Measurements from ENCODE around the gene CTBP1.

CTBP1 gene

GRCh38 chr4:1198098-1198844, 50.7 kb downstream of the CTBP1 start:
- ATAC-seq (replicated peaks) (no peak), DNase-seq (no peak)
- H3K27ac Mint-ChIP-seq, result peak overlapping the region; percentile 49 to 59
- no peaks in the 10 kb centered on the region for H3K9me3 Mint-ChIP-seq
- H3K36me3 Mint-ChIP-seq (ENCODE audit: insufficient read depth), result peaks cover 56% of the 10 kb centered on the region
- H3K4me1 Mint-ChIP-seq (ENCODE audit: low read depth in 2 of 2), result peaks cover 42 to 47% of the 10 kb centered on the region in 2 donors
- peak overlapping the region; percentile 15 to 37 for H3K4me3 Mint-ChIP-seq
- no peaks in the 10 kb centered on the region for H3K27me3 Mint-ChIP-seq

GRCh38 chr4:1196421-1197183, 52.3 kb downstream of the CTBP1 start:
- DNase-seq (no peak), ATAC-seq (replicated peaks) (no peak)
- Mint-ChIP-seq H3K9me3 (no peaks in the 10 kb centered on the region), H3K27ac (peak overlapping the region; percentile 49 to 54), H3K36me3 (ENCODE audit: insufficient read depth) (peaks cover 52% of the 10 kb centered on the region), H3K27me3 (no peaks in the 10 kb centered on the region), H3K4me1 (ENCODE audit: low read depth in 2 of 2) (peaks cover 33% of the 10 kb centered on the region in 2 donors), H3K4me3 (no peak overlapping the region)

GRCh38 chr4:1195891-1196401, 53.0 kb downstream of the CTBP1 start:
- peaks cover 27 to 33% of the 10 kb centered on the region in 2 donors for H3K4me1 Mint-ChIP-seq (ENCODE audit: low read depth in 2 of 2)
- ATAC-seq (replicated peaks), result no peak

GRCh38 chr4:1195109-1195671, 53.7 kb downstream of the CTBP1 start:
- Mint-ChIP-seq H3K4me1 (ENCODE audit: low read depth in 2 of 2) (peaks cover 27 to 34% of the 10 kb centered on the region in 2 donors), H3K4me3 (no peak overlapping the region), H3K9me3 (no peaks in the 10 kb centered on the region), H3K27me3 (no peaks in the 10 kb centered on the region), H3K36me3 (ENCODE audit: insufficient read depth) (peaks cover 39% of the 10 kb centered on the region), H3K27ac (no peak overlapping the region)
- ATAC-seq (replicated peaks) (no peak), DNase-seq (no peak)

More at GRCh38 chr4:1195891-1196401, 53.0 kb downstream of the CTBP1 start:
- no peak for DNase-seq
- peaks cover 45% of the 10 kb centered on the region for H3K36me3 Mint-ChIP-seq (ENCODE audit: insufficient read depth)
- H3K4me3 Mint-ChIP-seq, result peak overlapping the region in 1 of 2 donors; percentile 35
- H3K27me3 Mint-ChIP-seq, result no peaks in the 10 kb centered on the region
- peak overlapping the region in 1 of 2 donors; percentile 25 for H3K27ac Mint-ChIP-seq
- H3K9me3 Mint-ChIP-seq, result no peaks in the 10 kb centered on the region

DNA sequence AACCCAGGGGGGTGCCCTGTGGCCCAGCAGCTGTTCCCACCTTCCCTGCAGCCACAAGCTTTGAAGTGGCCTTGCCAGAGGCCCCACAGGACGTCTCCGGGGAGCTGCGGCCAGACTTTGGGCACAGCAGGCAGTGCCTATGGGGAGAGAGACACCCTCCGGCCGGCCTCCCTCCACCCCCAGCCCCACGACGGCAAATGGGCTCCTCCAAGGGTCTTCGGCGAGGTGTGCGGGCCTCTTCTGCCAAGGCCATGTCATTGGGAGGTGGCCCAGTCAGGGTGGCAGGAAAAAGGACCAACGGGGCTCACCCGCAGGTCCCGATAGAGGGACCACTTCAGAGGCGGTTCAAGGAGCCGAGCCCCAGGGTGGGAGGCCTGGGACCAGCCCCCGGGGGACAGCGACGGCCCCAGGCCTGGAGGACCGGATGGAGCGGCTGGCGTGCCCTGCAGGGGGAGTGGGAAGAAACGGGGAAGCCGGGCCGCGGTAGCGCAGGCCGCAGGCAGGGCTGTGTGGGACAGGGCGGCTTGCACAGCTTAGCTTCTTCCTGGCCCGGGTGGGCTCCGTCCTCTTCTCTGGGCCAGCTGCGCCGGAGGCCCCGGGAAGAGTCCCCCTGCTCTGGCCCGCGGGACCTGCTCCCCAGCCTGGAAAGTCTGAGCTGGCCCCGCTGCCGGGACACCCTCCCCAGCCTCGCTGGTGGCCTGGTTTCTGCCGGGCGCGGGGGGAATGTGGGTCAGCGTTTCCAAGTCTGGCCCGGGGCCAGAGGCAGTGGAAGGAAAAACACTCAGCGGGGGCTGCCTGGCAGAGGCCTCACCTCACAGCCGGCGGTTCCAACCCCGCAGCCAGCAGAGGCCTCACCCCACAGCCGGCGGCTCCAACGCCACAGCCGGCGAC, 54.7 kb downstream of the CTBP1 start:
- Mint-ChIP-seq H3K27me3 (no peaks in the 10 kb centered on the region), H3K36me3 (ENCODE audit: insufficient read depth) (peaks cover 39% of the 10 kb centered on the region), H3K27ac (peak overlapping the region in 1 of 2 donors; percentile 75), H3K4me1 (ENCODE audit: low read depth in 2 of 2) (peaks cover 19 to 32% of the 10 kb centered on the region in 2 donors), H3K9me3 (no peaks in the 10 kb centered on the region), H3K4me3 (peak overlapping the region in 1 of 2 donors; percentile 33)
- ATAC-seq (replicated peaks) (no peak), DNase-seq (no peak)

DNA sequence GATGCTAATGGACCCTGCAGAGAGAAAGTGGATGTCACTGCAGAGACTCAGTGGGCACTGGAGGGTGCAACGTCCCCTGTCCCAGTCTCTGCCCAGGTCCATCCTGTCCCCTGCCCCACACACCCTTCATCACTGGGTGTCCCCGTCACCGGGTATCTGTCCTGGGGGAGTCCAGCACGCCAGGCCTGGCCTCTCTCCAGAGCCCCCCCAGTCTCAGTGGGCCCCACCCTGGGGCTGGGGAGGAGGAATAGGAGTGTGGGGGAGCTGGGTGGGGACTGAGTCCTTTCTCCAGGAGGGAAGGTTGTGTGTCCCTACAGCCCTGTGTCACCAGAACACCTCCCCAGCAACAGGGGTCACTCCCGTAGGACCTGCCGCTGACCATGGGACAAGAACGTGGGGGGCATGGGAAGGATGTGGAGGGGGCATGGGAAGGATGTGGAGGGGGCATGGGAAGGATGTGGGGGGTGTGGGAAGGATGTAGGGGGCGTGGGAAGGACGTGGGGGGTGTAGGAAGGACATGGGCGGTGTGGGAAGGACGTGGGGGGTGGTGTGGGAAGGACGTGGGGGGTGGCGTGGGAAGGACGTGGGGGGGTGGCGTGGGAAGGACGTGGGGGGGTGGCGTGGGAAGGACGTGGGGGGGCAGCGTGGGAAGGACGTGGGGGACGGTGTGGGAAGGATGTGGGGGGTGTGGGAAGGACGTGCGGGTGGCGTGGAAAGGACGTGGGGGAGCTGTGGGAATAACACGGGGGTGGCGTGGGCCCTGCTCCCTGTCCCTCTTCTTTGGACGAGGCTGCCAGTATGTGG, 55.5 kb downstream of the CTBP1 start:
- H3K9me3 Mint-ChIP-seq, result no peaks in the 10 kb centered on the region

DNA sequence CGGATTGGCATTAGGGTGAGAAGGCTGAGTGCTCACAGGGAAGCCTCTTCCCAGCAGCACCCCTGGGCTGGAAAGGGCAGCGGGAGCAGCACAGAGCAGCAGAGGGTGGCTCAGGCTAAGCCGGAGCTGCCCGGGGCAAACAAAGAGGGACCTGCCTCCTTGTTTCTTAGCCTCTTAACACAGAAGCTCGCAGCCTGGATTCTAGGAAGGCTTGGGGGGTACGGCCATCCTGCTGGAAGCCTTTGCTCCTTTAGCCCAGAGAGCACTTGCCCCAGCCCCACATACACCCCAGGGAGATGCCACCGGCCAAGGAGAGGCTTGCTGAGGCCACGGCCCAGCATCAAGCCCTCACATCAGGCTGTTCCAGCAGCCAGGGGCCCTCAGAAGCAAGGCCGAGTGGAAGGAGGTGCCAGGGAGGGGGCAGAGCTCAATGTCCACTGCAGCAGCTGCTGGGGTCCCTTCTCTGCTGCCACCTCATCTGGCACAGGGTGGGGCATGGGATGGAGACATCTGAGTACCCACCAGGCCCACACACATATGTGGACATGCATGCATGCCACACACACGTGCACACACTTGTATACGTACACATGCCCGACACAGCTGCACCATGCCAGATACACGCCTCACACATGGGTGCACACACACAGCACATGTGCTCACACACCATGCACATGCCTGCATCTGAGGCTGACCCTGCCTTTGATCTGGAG, 56.3 kb downstream of the CTBP1 start:
- Mint-ChIP-seq H3K4me1 (ENCODE audit: low read depth in 2 of 2) (peaks cover 18 to 30% of the 10 kb centered on the region in 2 donors), H3K27me3 (no peaks in the 10 kb centered on the region), H3K4me3 (no peak overlapping the region), H3K36me3 (ENCODE audit: insufficient read depth) (peaks cover 38% of the 10 kb centered on the region), H3K27ac (peak overlapping the region; percentile 69 to 75), H3K9me3 (no peaks in the 10 kb centered on the region)
- ATAC-seq (replicated peaks) (no peak), DNase-seq (no peak)

More for the DNA sequence above, 55.5 kb downstream of the CTBP1 start:
- Mint-ChIP-seq H3K36me3 (ENCODE audit: insufficient read depth) (peaks cover 39% of the 10 kb centered on the region), H3K4me3 (peak overlapping the region in 1 of 2 donors; percentile 33), H3K27ac (peak overlapping the region; percentile 69 to 75), H3K4me1 (ENCODE audit: low read depth in 2 of 2) (peaks cover 20 to 32% of the 10 kb centered on the region in 2 donors), H3K27me3 (no peaks in the 10 kb centered on the region)
- ATAC-seq (replicated peaks), result no peak
- DNase-seq, result no peak

DNA sequence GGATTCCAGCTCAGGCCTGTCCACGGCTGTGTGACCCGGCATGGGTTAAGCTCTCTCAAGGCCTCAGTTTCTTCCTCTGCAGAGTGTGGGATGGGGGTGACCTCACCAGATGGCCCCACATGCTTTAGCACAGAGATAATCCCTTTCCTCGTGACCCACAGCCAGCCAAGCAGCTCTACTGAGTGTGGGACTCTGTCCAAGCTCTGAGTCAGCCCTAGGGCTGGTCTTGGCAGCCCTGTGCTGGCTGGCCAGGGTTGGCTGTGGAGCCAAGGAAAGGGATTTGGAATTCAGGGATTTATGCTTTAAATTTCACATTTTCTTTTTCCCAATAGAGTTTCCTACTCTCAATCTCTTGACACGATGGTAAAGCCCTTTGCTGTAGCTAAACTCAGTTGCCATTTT, 56.8 kb downstream of the CTBP1 start:
- no peaks in the 10 kb centered on the region for H3K9me3 Mint-ChIP-seq
- ATAC-seq (replicated peaks) (no peak), DNase-seq (no peak)
- peaks cover 33% of the 10 kb centered on the region for H3K36me3 Mint-ChIP-seq (ENCODE audit: insufficient read depth)
- H3K4me3 Mint-ChIP-seq, result no peak overlapping the region
- H3K27me3 Mint-ChIP-seq, result no peaks in the 10 kb centered on the region
- peaks cover 14 to 26% of the 10 kb centered on the region in 2 donors for H3K4me1 Mint-ChIP-seq (ENCODE audit: low read depth in 2 of 2)
- peak overlapping the region; percentile 73 to 75 for H3K27ac Mint-ChIP-seq

DNA sequence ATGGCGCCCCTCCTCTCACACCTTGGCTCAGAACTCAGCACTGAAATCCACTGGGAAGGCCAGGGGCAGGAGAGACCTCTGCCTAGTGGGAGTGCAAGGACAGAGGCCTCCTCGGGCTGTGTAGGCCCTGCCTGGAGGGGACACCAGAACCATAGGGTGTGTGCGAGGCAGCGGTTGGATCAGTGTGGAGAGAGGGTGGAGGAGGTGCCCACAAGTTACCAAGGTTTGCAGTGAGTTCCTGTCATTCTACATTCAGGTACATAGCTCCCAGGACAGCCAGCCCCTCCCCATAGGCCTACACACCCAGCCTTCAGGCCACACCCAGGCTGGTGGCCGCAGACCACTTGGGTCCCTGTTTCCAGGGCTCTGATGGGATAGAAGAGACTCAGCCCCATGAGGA, 57.3 kb downstream of the CTBP1 start:
- DNase-seq, result no peak
- no peak overlapping the region for H3K4me3 Mint-ChIP-seq

GRCh38 chr4:1187182-1187581, 61.7 kb downstream of the CTBP1 start:
- DNase-seq, result peak; percentile 47 to 61 (median 52)

More for the DNA sequence above, 57.3 kb downstream of the CTBP1 start:
- H3K36me3 Mint-ChIP-seq (ENCODE audit: insufficient read depth), result peaks cover 28% of the 10 kb centered on the region
- peak overlapping the region; percentile 73 to 75 for H3K27ac Mint-ChIP-seq
- no peak for ATAC-seq (replicated peaks)
- no peaks in the 10 kb centered on the region for H3K9me3 Mint-ChIP-seq
- peaks cover 14 to 26% of the 10 kb centered on the region in 2 donors for H3K4me1 Mint-ChIP-seq (ENCODE audit: low read depth in 2 of 2)
- H3K27me3 Mint-ChIP-seq, result no peaks in the 10 kb centered on the region

GRCh38 chr4:1183985-1184773, 64.8 kb downstream of the CTBP1 start:
- DNase-seq, result no peak

More at GRCh38 chr4:1187182-1187581, 61.7 kb downstream of the CTBP1 start:
- Mint-ChIP-seq H3K9me3 (peaks cover 0 to 2% of the 10 kb centered on the region in 2 donors), H3K4me1 (ENCODE audit: low read depth in 2 of 2) (peaks cover 12 to 36% of the 10 kb centered on the region in 2 donors), H3K27ac (peak overlapping the region; percentile 6 to 26), H3K36me3 (ENCODE audit: insufficient read depth) (peaks cover 13% of the 10 kb centered on the region), H3K27me3 (no peaks in the 10 kb centered on the region), H3K4me3 (peak overlapping the region in 1 of 2 donors; percentile 0)
- ATAC-seq (replicated peaks), result peak; percentile 99

More at GRCh38 chr4:1183985-1184773, 64.8 kb downstream of the CTBP1 start:
- H3K27ac Mint-ChIP-seq, result peak overlapping the region; percentile 60 to 70
- peak; percentile 41 for ATAC-seq (replicated peaks)
- peaks cover 8 to 10% of the 10 kb centered on the region in 2 donors for H3K9me3 Mint-ChIP-seq
- peaks cover 24 to 42% of the 10 kb centered on the region in 2 donors for H3K4me1 Mint-ChIP-seq (ENCODE audit: low read depth in 2 of 2)
- H3K36me3 Mint-ChIP-seq (ENCODE audit: insufficient read depth), result peaks cover 16% of the 10 kb centered on the region
- H3K4me3 Mint-ChIP-seq, result peak overlapping the region; percentile 66 to 74
- H3K27me3 Mint-ChIP-seq, result no peaks in the 10 kb centered on the region

Data from effector memory CD8-positive, alpha-beta T cell (primary cell).